ENCODE results near the gene TBC1D20.

Gene TBC1D20

DNA sequence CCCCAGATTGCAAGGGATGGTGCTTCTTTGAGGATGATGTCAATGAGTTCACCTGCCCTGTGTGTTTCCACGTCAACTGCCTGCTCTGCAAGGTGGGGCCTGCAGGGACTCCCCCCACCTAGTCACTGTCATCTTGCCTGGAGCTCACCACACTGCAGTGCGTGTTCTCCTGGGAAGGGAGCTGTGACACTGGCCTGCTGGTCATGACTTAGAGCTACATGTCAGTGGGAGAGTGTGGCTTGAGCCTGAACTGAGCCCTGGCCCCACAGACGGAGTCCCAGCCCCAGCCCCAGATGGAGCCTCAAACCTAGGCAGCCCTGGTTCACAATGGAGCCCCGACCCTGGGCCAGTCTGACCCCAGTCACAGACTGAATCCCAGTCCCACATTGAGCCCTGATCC, 34.9 kb downstream of the TBC1D20 start:
- no peak overlapping the region for H3K4me3 ChIP-seq (ENCODE audit: low read depth, low read length)
- no peak for TF ChIP-seq MYC (IDR thresholded peaks at IDR 0.05; ENCODE audit: low read depth, low read length)
- DNase-seq (ENCODE audit: low read depth) = no peak

DNA sequence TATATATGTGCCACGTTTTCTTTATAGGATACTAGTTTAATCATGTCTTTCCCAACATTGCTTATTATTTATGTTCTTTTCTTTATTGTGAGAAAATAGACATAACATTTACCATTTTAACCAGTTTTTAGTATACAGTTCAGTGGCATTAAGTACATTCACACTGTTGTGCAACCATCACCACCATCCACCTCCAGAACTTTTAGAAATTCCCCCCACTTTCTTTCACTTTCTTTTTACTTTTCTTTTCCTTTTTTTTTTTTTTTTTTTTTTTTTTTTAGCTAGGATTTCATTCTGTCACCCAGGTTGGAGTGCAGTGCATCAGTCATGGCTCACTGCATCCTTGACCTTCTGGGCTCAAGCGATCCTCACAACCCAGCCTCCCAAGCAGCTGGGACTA, 35.8 kb downstream of the TBC1D20 start:
- no peak for DNase-seq (ENCODE audit: low read depth)
- TF ChIP-seq POLR2A (IDR thresholded peaks at IDR 0.05; ENCODE audit: extremely low read depth, insufficient read length) (no peak), MYC (IDR thresholded peaks at IDR 0.05; ENCODE audit: low read depth, low read length) (no peak)
- TF ChIP-seq, protein P1, sequence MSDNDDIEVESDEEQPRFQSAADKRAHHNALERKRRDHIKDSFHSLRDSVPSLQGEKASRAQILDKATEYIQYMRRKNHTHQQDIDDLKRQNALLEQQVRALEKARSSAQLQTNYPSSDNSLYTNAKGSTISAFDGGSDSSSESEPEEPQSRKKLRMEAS (IDR thresholded peaks at IDR 0.05; ENCODE audit: low read depth, low read length) = no peak
- TF ChIP-seq, protein P2, sequence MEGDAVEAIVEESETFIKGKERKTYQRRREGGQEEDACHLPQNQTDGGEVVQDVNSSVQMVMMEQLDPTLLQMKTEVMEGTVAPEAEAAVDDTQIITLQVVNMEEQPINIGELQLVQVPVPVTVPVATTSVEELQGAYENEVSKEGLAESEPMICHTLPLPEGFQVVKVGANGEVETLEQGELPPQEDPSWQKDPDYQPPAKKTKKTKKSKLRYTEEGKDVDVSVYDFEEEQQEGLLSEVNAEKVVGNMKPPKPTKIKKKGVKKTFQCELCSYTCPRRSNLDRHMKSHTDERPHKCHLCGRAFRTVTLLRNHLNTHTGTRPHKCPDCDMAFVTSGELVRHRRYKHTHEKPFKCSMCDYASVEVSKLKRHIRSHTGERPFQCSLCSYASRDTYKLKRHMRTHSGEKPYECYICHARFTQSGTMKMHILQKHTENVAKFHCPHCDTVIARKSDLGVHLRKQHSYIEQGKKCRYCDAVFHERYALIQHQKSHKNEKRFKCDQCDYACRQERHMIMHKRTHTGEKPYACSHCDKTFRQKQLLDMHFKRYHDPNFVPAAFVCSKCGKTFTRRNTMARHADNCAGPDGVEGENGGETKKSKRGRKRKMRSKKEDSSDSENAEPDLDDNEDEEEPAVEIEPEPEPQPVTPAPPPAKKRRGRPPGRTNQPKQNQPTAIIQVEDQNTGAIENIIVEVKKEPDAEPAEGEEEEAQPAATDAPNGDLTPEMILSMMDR (IDR thresholded peaks at IDR 0.05; ENCODE audit: low read depth, low read length) = no peak
- no peak overlapping the region for H3K4me3 ChIP-seq (ENCODE audit: low read depth, low read length)

DNA sequence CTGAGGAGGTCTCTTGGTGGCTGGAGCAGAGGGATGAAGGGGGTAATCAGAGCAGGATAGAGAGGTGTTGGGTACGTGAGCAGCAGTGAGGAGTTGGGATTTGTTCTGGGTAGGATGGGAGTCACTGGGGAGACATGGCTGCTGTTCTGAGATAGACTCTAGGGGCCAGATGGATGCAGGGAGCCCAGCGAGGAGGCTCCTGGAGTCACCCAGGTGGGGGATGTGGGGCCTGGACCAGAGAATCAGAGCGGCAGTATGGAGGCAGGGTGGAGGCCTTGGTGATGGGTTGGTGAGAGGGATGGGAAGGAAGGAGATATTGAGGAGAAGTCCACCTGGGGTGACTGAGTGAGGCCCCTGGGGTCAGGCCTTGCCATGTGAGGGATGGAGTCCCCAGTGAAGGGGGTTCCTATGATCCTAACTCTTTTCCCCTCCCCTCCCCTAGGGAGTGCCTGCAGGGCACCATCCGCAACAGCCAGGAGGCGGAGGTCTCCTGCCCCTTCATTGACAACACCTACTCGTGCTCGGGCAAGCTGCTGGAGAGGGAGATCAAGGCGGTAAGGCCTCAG, 40.6 kb downstream of the TBC1D20 start:
- DNase-seq (ENCODE audit: low read depth) = no peak
- TF ChIP-seq, protein P2 (IDR thresholded peaks at IDR 0.05; ENCODE audit: low read depth, low read length) = no peak
- no peak for TF ChIP-seq MYC (IDR thresholded peaks at IDR 0.05; ENCODE audit: low read depth, low read length)
- no peak for TF ChIP-seq POLR2A (IDR thresholded peaks at IDR 0.05; ENCODE audit: extremely low read depth, insufficient read length)
- TF ChIP-seq, protein P1 (IDR thresholded peaks at IDR 0.05; ENCODE audit: low read depth, low read length) = no peak
- no peak overlapping the region for H3K4me3 ChIP-seq (ENCODE audit: low read depth, low read length)

DNA sequence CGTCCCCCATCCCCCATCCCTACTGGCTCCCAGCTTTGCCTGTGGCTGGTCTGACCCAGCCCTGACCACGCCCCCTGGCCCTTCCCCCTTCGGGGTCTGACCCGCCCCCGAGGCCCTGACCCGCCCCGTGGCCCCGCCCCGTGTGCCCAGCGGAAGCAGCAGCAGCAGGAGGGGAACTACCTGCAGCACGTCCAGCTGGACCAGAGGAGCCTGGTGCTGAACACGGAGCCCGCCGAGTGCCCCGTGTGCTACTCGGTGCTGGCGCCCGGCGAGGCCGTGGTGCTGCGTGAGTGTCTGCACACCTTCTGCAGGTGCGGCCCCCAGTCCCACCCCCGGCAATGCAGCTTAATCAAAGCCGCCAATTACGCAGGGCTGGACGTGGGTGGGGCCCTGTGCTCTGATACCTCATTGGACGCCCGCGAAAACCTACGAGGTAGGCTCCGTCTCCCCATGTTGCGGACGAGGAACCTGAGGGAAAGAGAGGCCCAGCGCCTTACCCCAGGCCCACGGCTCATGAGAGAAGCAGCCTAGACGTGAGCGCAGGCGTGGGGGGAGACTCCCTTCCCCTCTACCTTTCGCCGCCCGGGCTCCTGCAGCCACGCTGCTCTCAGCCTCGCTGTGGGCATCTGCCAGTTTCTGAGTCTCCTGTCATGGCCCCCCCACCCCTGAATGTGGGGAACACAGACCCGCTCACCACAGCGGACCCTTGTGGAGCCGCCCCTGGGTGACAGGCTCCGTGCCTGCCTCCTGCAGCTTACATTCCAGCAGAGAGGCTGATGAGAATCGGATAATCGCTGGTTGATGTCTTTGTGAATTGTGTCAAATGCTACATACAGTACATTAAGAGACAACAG, 41.4 kb downstream of the TBC1D20 start:
- peak; percentile 48 for DNase-seq (ENCODE audit: low read depth)
- no peak overlapping the region for H3K4me3 ChIP-seq (ENCODE audit: low read depth, low read length)
- no peak for TF ChIP-seq MYC (IDR thresholded peaks at IDR 0.05; ENCODE audit: low read depth, low read length)
- no peak for TF ChIP-seq POLR2A (IDR thresholded peaks at IDR 0.05; ENCODE audit: extremely low read depth, insufficient read length)
- TF ChIP-seq, protein P1 (IDR thresholded peaks at IDR 0.05; ENCODE audit: low read depth, low read length) = no peak
- TF ChIP-seq, protein P2 (IDR thresholded peaks at IDR 0.05; ENCODE audit: low read depth, low read length) = no peak

DNA sequence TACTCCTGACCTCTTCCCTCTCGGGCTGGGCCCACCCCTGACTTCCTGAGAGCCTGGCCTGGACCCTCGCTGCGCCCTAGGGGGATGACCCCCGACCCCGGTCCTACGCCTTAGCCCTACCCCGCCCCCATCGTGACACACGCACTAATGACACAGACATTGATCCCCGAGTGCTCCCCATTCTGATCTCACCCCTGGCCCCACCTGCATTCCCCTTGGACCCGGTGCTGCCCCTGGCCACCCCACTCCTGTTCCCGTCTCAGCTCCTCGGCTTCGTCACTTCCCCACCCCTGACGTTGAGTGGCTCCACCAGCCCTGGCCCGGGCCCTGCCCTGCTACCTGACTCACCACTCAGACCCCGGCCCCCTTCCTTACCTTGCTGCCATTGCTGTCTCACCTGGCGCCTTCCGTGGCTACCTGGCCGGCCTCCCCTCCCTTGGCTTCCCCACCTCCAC, 42.1 kb downstream of the TBC1D20 start:
- no peak for TF ChIP-seq MYC (IDR thresholded peaks at IDR 0.05; ENCODE audit: low read depth, low read length)
- no peak for TF ChIP-seq POLR2A (IDR thresholded peaks at IDR 0.05; ENCODE audit: extremely low read depth, insufficient read length)
- TF ChIP-seq, protein P2 (IDR thresholded peaks at IDR 0.05; ENCODE audit: low read depth, low read length) = no peak
- TF ChIP-seq, protein P1 (IDR thresholded peaks at IDR 0.05; ENCODE audit: low read depth, low read length) = no peak
- DNase-seq (ENCODE audit: low read depth) = no peak
- no peak overlapping the region for H3K4me3 ChIP-seq (ENCODE audit: low read depth, low read length)

DNA sequence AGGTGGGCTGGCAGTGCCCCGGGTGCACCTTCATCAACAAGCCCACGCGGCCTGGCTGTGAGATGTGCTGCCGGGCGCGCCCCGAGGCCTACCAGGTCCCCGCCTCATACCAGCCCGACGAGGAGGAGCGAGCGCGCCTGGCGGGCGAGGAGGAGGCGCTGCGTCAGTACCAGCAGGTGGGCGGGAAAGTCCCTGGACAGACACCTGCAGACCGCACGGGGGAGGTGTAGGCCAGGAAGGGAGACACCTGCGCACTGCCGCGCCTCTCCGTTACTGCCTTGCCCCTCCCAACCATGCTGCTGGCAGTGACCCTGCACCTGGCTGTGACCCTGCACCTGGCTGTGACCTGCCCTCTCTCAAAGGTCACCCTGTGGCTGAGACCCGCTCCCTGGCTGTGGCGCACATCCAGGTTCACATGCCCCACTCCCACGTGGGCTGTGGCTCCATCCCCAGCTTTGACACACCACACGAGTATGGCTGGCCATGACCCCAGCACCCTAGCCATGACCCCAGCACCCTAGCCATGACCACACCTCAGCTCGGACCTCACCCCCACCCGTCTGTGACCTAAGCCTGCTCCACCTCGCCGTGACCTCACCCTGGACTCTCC, 42.7 kb downstream of the TBC1D20 start:
- TF ChIP-seq POLR2A (IDR thresholded peaks at IDR 0.05; ENCODE audit: extremely low read depth, insufficient read length) = no peak
- TF ChIP-seq, protein P2 (IDR thresholded peaks at IDR 0.05; ENCODE audit: low read depth, low read length) = no peak
- TF ChIP-seq, protein P1 (IDR thresholded peaks at IDR 0.05; ENCODE audit: low read depth, low read length) = no peak
- no peak for TF ChIP-seq MYC (IDR thresholded peaks at IDR 0.05; ENCODE audit: low read depth, low read length)
- H3K4me3 ChIP-seq (ENCODE audit: low read depth, low read length) = no peak overlapping the region
- DNase-seq (ENCODE audit: low read depth) = no peak
